Measurements from ENCODE around the gene TAF3.
"Not testable (repeated sequence)": the region's sequence is repeated elsewhere in the genome, so short reads cannot be mapped to it uniquely, and the experiment has no call there.

TAF3 gene, protein sequence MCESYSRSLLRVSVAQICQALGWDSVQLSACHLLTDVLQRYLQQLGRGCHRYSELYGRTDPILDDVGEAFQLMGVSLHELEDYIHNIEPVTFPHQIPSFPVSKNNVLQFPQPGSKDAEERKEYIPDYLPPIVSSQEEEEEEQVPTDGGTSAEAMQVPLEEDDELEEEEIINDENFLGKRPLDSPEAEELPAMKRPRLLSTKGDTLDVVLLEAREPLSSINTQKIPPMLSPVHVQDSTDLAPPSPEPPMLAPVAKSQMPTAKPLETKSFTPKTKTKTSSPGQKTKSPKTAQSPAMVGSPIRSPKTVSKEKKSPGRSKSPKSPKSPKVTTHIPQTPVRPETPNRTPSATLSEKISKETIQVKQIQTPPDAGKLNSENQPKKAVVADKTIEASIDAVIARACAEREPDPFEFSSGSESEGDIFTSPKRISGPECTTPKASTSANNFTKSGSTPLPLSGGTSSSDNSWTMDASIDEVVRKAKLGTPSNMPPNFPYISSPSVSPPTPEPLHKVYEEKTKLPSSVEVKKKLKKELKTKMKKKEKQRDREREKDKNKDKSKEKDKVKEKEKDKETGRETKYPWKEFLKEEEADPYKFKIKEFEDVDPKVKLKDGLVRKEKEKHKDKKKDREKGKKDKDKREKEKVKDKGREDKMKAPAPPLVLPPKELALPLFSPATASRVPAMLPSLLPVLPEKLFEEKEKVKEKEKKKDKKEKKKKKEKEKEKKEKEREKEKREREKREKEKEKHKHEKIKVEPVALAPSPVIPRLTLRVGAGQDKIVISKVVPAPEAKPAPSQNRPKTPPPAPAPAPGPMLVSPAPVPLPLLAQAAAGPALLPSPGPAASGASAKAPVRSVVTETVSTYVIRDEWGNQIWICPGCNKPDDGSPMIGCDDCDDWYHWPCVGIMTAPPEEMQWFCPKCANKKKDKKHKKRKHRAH

DNA sequence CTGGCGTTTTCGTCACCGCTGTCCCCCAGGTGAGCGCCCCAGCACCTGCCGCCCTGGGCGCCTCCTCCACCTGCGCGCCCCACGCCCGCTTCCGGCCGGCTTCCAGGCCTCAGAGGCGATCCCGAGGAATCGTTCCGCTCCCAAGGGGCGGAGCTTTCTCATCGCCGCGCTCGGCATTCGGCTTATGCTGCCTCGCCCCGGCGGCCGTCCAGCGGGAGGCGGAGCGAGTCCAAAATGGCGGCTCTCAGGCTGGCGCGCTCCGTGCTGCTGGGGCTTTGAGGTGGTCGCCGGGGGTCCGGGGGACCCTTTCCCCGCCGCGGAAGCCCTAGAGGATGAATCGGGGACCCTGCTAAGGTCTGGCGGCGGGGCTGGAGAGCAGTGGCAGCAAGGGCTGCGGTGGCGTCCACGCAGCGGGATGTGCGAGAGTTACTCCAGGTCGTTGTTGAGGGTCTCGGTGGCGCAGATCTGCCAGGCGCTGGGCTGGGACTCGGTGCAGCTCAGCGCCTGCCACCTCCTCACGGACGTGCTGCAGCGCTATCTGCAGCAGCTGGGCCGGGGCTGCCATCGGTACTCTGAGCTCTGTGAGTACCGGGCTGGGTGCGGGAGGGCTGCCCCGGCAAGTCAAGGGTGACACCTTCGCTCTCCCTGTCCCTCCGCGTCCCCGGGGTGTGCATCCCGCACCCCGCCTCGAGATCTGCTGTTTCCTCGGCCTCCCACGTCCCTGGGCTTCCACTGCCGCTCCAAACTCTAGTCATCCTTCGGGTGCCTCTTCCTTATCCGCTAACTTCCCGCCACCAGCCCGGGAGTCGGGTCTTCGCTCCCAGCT, at the start of gene TAF3:
Gene TAF3, plus strand, starts transcription at position 211 of the 826 bp plus-strand sequence. Its CDS starts 205 bp downstream, at position 416.
- peak; percentile 96 for DNase-seq

DNA sequence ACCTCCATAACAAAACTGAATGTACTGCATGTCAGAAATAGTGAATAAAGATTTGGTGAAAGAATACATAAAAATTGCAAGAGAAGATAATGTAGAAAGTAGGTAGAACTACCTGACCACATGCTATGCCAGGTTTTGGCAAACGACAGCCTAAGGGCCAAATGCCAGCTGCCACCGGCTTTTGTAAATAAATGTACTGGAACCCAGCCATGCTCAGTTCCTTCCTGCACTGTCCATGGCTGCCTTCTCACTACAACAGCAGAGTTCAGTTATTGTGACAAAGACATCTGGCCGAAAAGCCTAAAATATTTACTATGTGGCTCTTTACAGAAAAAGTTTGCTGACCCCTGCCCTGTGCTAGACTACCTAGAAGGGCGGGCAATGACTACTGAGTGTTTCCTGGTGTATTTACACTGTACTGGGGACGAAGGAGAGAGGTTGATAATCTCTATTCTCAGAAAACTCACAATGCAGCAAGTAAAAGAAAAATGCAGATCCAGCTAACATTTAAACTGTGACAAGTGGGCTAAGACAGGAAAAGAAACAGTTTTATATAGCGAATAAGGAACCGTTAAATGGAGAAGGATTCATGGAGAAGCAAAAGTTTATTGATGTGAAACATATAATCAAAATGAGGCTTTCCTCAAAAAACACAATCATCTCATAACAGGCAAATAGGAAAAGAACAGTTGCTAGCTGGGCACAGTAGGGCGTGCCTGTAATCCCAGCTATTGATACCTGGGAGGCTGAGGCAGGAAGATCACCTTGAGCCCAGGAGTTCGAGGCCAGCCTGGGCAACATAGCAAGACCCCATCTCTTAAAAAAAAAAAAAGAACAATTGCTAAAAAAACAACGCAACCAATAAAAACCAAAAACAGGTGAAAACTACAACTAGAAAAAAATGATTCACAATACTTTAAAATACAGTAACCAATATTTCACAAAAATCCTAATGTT, 44.2 kb upstream of the TAF3 start:
- no peak for DNase-seq

DNA sequence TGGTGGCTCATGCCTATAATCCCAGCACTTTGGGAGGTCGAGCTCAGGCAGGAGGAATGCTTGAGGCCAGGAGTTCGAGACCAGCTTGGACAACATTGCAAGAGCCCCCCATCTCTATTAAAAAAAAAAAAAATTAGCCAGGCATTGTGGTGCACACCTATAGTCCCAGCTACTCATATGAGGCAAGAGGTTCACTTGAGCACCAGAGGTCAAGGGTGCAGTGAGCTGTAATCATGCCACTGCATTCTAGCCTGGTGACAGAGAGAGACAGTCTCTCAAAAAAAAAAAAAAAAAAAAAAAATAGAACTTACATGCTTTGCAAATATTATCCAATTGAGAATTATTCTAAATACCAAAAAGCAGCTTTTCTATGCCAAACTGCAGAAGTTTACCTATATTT, 41.5 kb upstream of the TAF3 start:
- no peak for DNase-seq

GRCh38 chr10:7782194-7782593, 36.1 kb upstream of the TAF3 start:
- not testable (repeated sequence) for DNase-seq

DNA sequence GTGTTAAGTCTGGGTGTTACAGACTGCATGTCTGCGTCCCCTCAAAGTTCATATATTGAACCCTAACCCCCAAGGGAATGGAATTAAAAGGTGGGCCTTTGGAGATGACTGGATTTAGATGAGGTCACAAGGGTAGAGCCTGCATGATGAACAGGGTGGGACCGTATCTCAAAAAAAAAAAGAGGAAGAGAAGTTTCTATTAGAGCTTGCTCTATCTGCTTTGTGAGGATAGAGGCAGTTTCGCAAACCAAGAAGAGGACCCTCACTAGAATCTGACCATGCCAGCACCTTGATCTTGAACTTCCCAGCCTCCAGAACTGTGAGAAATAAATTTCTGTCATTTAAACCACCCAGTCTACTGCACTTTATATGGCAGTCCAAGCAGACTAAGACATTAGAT, 31.9 kb upstream of the TAF3 start:
- DNase-seq = no peak

- no peak for DNase-seq
Observed at GRCh38 chr10:7787150-7787856, 31.0 kb upstream of the TAF3 start.

- DNase-seq = peak; percentile 98 to 99
Observed at GRCh38 chr10:7787857-7788638, 30.3 kb upstream of the TAF3 start, which contains the start of the genes ATP5F1C and KIN. Gene ATP5F1C (plus strand): TSS chr10:7788177. CDS start chr10:7788208, 31 bp downstream. Gene KIN (minus strand): TSS chr10:7787993. CDS start chr10:7787933, 60 bp downstream.

DNA sequence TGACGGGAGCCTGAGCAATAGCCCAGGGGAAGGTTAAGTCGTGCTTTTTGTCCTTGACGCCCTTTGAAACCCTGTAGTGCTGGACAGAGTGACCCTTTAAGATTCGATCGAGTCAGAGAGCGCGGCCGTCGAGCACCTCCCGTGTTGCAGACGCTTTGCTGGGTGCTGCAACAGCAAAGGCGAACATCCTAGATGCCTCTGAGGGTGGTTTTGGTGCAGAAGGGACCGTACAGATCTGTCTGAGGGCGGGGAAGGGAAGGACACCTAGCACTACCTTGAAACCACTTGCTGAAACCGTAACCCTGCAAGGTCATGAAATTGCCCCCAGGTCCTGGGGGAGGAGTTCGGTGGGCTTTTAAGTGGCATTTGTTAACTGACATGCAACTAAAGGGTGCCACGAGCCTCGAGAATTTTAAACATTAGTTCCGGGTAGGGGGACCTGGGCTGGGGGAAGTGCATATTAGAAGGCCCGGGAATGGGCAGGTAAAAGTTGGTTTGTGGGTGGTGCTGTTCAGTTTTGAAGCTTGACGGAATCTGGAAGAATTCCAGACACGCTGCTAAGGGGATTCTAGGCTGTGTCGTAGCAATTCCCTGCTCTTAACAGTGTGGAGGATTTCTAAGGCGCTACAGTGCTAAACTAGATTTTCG, 29.5 kb upstream of the TAF3 start:
- no peak for DNase-seq

GRCh38 chr10:7789390-7789789, 28.9 kb upstream of the TAF3 start:
- no peak for DNase-seq

DNA sequence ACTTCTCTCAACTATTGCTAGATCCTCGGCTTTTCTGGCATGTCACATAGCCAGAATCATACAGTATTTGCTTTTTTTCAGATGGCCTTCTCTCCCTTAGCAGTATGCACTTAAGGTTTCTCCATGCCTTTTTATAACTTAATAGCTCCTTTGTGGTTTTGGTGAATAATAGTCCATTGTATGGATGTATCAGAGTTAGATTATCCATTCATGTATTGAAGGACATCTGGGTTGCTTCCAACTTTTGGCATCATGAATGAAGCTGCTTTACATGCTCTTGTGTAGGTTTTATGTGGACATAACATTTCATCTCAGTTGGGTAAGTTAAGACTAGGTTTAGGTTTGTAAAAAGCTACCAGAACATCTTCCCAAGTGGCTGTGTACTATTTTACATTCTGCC, 25.8 kb upstream of the TAF3 start:
- DNase-seq = no peak

DNA sequence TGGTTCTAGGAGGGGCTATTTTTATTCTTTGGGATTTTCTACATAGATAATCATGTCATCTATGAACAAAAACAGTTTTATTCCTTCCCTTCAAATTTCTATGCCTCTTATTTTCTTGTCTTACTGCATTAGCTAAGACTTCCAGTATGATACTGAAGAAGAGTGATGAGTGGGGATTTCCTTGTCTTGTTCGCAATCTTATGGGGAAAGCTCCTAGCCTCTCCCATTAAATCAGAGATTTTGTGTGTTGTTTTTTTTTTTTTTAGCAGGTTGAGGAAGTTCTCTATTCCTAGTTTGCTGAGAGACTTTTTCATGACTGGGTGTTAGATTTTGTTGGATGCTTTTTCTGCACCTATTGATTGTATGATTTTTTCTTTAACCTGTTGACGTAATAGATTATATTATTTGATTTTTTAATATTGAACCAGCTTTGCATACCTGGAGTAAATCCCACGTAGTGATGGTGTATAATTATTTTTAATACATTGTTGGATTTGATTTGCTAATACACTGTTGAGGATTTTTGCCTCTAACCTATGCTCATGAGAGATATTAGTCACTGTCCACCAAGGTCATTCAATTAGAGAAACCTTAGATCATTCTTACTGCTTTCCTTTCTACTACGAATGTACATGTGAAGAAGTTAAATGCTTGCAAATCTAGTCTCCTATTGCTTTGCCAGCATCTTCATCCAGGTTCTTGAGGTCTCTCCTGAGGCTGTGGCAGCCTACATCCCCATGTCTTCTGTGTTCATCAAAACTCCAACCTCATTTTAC, 23.9 kb upstream of the TAF3 start:
- DNase-seq = no peak

GRCh38 chr10:7795605-7796004, 22.7 kb upstream of the TAF3 start:
- DNase-seq = no peak

DNA sequence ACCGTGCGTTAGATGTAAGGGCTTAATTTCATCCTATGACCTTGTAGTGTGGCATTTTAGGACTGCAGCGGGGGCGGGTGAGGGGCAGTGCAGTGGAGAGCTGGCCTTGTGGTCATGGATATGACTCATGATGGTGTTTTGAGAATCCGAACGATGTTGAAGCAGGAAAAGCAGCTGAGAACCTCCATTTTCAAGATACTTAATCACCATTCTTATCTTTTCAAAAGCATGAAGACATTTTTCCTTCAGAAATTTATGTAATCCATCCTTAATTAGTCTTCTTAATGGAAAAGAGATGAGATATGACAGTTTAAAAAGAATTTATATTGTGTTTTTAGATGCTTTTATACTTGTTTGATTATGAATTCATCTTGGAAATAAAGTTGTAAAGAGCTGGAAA, 20.7 kb upstream of the TAF3 start:
- no peak for DNase-seq

GRCh38 chr10:7802606-7803005, 15.7 kb upstream of the TAF3 start:
- no peak for DNase-seq

DNA sequence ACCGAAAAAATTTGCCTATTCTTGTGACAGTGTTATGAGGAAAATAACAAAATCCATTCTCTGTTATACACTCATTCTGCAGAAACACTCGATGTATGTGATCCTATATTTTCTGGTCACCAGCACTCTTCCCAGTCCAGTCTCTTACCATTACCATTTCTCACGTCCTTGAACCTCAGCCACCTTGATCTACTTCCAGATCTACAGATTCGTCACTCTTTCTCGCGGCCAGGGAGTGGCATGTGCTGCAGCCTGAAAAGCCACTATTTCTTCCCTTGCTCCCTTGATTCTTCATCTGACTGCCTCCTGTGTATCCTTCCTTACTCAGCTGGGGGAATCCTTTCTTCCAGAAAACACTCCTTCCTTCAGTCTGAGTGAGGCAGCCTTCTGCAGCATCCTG, 14.1 kb upstream of the TAF3 start:
- no peak for DNase-seq

DNA sequence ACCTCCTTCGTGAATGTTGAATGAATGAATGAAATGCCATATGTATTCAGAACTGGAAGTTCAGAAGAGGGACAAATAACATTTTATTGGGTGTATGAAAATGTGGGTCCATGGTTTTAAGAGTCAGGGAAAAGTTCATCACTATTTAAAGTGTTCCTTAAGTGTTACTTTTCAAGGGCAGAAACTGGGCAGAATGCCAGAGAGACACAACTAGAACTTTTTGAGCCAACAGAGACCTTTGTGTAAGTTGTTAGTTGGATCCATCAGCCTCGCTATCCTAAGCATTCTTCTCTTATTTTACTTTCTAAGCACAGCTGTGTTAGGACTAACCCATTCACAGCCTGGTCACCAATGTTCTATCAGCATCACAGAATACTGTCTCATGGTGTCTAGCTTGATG, 13.6 kb upstream of the TAF3 start:
- DNase-seq = no peak

DNA sequence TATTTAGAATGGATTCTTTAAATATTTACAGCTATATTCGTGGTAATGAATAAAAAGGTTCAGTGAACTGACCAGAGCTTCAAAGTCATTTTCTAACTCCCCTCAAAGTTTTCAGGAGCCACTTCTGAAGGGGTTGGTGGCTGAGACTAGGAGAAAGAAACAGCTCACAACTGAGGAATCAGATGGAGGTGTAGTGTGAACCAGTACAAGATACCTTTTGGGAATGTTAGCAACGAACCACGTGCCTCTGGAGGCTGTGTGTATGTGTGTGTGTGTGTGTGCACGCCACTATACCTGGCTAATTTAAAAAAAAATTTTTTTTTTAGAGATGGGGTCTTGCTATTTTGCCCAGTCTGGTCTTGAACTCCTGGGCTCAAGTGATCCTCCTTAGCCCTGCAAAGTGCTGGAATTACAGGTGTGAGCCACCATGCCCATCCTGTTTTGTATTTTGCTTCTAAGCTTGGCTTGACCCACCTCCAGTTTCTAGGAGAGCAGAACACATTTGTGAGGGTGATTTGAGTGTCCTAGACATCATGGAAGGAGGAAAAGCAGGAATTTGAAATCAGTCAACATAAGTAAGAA, 9.5 kb upstream of the TAF3 start:
- no peak for DNase-seq

DNA sequence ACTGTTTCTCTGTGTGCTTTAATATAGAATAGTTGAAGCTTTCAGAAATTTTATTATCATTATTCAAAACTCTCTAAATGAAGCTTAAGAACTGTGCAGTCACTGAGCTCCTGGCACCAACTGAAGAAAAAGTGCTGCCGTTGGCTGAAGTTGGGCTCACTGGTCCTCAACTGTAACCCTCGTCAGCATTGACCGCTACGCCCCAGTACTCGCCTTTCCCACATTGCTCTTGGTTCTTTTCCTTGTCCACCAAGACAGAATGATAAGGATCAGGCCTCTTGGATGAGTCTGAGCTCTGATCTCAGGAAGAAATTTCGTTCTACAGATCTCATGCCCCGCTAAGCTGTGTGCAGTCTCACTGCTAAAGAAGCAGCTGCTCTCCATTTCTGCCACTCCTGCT, 7.9 kb upstream of the TAF3 start:
- DNase-seq = no peak
